ENCODE measurements around the gene PHACTR1. TPM values are rescaled to one million over a fixed set of nuclear protein-coding genes. Genes with fewer than 3 reads are reported as not detected.

The PHACTR1 gene
- total and polyA plus RNA-seq, 2 of the 4 experiments (the other 2 are of a cell fraction): not detected

DNA sequence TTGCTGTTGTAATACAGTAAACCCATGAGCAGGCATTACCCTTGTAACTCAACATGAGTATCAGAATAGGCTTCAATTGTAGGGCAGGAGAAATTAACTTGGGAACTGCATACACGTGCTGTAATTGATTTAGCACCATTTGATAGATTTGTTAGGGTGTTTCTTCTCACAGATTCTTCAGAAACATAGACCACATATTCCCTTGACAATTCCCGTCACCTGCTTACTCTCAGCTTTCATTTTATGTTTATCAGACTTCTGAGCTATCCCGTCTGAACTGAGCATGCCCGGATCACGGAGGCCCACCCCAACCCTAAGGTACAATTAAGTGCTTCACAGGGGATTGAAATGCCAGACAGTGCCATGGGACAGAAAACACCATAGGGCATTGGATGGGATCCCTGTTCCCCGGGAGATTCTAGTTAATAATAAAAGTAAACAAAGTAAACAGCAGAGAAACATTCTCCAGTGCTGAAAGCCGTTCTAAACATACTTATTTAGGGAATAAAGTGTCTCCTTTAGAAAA is 179.7 kb downstream of the PHACTR1 start:
- H2AK5ac ChIP-seq (ENCODE audit: low read depth, low read length): no peak overlapping the region

More for the DNA sequence above, 179.7 kb downstream of the PHACTR1 start:
- Histone ChIP-seq H3K79me1 (ENCODE audit: low read depth in 1 of 2, low read length in 2 of 2) (no peaks in the 10 kb centered on the region), H2BK15ac (ENCODE audit: low read depth, low read length) (no peak overlapping the region), H3K36me3 (ENCODE audit: control insufficient read depth, insufficient read depth, low read length) (no peaks in the 10 kb centered on the region), H3K4me2 (ENCODE audit: low read depth, low read length) (no peak overlapping the region), H3K56ac (ENCODE audit: extremely low read depth, insufficient read depth, low read length) (no peak overlapping the region), H2BK120ac (ENCODE audit: low read depth, low read length) (no peak overlapping the region), H4K8ac (ENCODE audit: low read depth in 2 of 2, low read length in 2 of 2) (no peak overlapping the region), H2BK20ac (ENCODE audit: low read depth, low read length) (no peak overlapping the region), H3K27ac (ENCODE audit: insufficient read depth, low read length) (no peak overlapping the region), H4K5ac (ENCODE audit: low read depth, low read length) (no peak overlapping the region), H3K9ac (ENCODE audit: low read depth, low read length) (no peak overlapping the region), H3K14ac (replicated peaks; ENCODE audit: low read depth, low read length) (no peak overlapping the region), H3K4ac (ENCODE audit: low read depth, low read length) (no peak overlapping the region), H2AK9ac (replicated peaks; ENCODE audit: low read depth, low read length, poor library complexity) (no peak overlapping the region), H3K4me1 (ENCODE audit: control insufficient read depth, insufficient read depth, low read length) (no peaks in the 10 kb centered on the region), H3K4me3 (ENCODE audit: insufficient read depth, low read depth, low read length) (no peak overlapping the region), H2AFZ (replicated peaks; ENCODE audit: low read length, poor library complexity) (no peak overlapping the region), H3K27me3 (ENCODE audit: control insufficient read depth, insufficient read depth, low read length) (no peaks in the 10 kb centered on the region), H4K91ac (ENCODE audit: insufficient read depth, low read depth, low read length) (no peak overlapping the region), H2BK5ac (ENCODE audit: low read depth, low read length, poor library complexity, severe bottlenecking) (no peak overlapping the region), H3K9me1 (ENCODE audit: insufficient read depth, low read length) (no peaks in the 10 kb centered on the region), H3K23ac (ENCODE audit: low read depth, low read length) (no peak overlapping the region), H4K20me1 (ENCODE audit: insufficient read depth, low read length) (no peaks in the 10 kb centered on the region), H3K9me3 (ENCODE audit: control insufficient read depth, insufficient read depth, low read length) (no peaks in the 10 kb centered on the region; the same call in 1 of the 2 replicates), H3K18ac (ENCODE audit: low read depth, low read length) (no peak overlapping the region)
- intact Hi-C loops (cut with micrococcal nuclease) (loop anchor here (10.0 kb wide), 2 partner anchors 601 to 1241 kb away; partner anchors contain the start of gene EDN1), in situ Hi-C loops (cut with MboI; ENCODE audit: low sequenced_read_pairs) (loop anchor here (25.0 kb wide), 2 partner anchors 259 to 1334 kb away; no protein-coding TSS in a partner anchor), dilution Hi-C loops (cut with HindIII; ENCODE audit: low sequenced_read_pairs, unreplicated experiment) (no loop called here)
- no peak for TF ChIP-seq CEBPB (IDR thresholded peaks at IDR 0.05; ENCODE audit: low read depth, low read length)
- TF ChIP-seq MXI1 (IDR thresholded peaks at IDR 0.05; ENCODE audit: borderline replicate concordance, low read depth, low read length): no peak
- TF ChIP-seq, protein P1, sequence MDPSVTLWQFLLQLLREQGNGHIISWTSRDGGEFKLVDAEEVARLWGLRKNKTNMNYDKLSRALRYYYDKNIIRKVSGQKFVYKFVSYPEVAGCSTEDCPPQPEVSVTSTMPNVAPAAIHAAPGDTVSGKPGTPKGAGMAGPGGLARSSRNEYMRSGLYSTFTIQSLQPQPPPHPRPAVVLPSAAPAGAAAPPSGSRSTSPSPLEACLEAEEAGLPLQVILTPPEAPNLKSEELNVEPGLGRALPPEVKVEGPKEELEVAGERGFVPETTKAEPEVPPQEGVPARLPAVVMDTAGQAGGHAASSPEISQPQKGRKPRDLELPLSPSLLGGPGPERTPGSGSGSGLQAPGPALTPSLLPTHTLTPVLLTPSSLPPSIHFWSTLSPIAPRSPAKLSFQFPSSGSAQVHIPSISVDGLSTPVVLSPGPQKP (IDR thresholded peaks at IDR 0.05; ENCODE audit: borderline replicate concordance, low read depth, low read length): no peak
- TF ChIP-seq SMC3 (IDR thresholded peaks at IDR 0.05; ENCODE audit: low read depth, low read length): no peak
- no peak for TF ChIP-seq CHD1 (IDR thresholded peaks at IDR 0.05; ENCODE audit: low read depth, low read length)
- no peak for TF ChIP-seq MAZ (IDR thresholded peaks at IDR 0.05; ENCODE audit: borderline replicate concordance, low read depth, low read length)
- TF ChIP-seq NFE2L2 (IDR thresholded peaks at IDR 0.05; ENCODE audit: low read depth, low read length): no peak
- TF ChIP-seq, protein P2, sequence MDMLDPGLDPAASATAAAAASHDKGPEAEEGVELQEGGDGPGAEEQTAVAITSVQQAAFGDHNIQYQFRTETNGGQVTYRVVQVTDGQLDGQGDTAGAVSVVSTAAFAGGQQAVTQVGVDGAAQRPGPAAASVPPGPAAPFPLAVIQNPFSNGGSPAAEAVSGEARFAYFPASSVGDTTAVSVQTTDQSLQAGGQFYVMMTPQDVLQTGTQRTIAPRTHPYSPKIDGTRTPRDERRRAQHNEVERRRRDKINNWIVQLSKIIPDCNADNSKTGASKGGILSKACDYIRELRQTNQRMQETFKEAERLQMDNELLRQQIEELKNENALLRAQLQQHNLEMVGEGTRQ (IDR thresholded peaks at IDR 0.05; ENCODE audit: low read depth, low read length): no peak
- TF ChIP-seq FOS (IDR thresholded peaks at IDR 0.05; ENCODE audit: low read depth, low read length): no peak
- no peak for TF ChIP-seq MAFK (IDR thresholded peaks at IDR 0.05; ENCODE audit: low read depth, low read length)
- TF ChIP-seq, protein P3, sequence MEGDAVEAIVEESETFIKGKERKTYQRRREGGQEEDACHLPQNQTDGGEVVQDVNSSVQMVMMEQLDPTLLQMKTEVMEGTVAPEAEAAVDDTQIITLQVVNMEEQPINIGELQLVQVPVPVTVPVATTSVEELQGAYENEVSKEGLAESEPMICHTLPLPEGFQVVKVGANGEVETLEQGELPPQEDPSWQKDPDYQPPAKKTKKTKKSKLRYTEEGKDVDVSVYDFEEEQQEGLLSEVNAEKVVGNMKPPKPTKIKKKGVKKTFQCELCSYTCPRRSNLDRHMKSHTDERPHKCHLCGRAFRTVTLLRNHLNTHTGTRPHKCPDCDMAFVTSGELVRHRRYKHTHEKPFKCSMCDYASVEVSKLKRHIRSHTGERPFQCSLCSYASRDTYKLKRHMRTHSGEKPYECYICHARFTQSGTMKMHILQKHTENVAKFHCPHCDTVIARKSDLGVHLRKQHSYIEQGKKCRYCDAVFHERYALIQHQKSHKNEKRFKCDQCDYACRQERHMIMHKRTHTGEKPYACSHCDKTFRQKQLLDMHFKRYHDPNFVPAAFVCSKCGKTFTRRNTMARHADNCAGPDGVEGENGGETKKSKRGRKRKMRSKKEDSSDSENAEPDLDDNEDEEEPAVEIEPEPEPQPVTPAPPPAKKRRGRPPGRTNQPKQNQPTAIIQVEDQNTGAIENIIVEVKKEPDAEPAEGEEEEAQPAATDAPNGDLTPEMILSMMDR (conservative IDR thresholded peaks at IDR 0.05; ENCODE audit: low read depth, low read length): no peak
- TF ChIP-seq RFX5 (IDR thresholded peaks at IDR 0.05; ENCODE audit: low read depth, low read length): no peak
- TF ChIP-seq POLR2A (IDR thresholded peaks at IDR 0.05; ENCODE audit: low read depth, low read length): no peak
- no peak for TF ChIP-seq RAD21 (IDR thresholded peaks at IDR 0.05; ENCODE audit: low read length)
- no peak for TF ChIP-seq RCOR1 (IDR thresholded peaks at IDR 0.05; ENCODE audit: insufficient replicate concordance, low read length)
- TF ChIP-seq BHLHE40 (IDR thresholded peaks at IDR 0.05; ENCODE audit: low read depth, low read length): no peak
- POLR2A ChIA-PET (ENCODE audit: unreplicated experiment): no interaction called here
- ATAC-seq (ENCODE audit: low read depth): no peak
- DNase-seq: no peak
- CTCF ChIA-PET: interaction anchor here (1.3 kb wide), 1 partner anchor 30 kb away, joined by 5 read pairs; no protein-coding TSS in a partner anchor
- no CpG with 5 or more reads among the region's 7 CpGs for WGBS, 2 experiments (ENCODE audit: extremely low coverage in 2 of 2, insufficient read length in 1 of 2)
- no TSS peak for BruUV-seq (replicated peaks)
